ENCODE data around the gene ADAMTSL2. TPM values are rescaled to one million over a fixed set of nuclear protein-coding genes. Genes with fewer than 3 reads are reported as not detected.
A peak's percentile ranks its signal among the peaks of the same experiment; 100 is the strongest.

ADAMTSL2 gene
- polyA plus RNA-seq, 1 donor (not counting 4 experiments of a cell fraction or from before 2014, with no cell fraction given) = not detected

GRCh38 chr9:133571896-133572595, 37.5 kb downstream of the ADAMTSL2 start:
- H3K36me3 ChIP-seq (ENCODE audit: control insufficient read depth in 2 of 2, extremely low read depth in 1 of 2, insufficient read depth in 2 of 2, low read length in 2 of 2) = no peaks in the 10 kb centered on the region
- H3K27me3 ChIP-seq (ENCODE audit: control insufficient read depth, extremely low read depth, insufficient read depth, low read length) = peaks cover 13% of the 10 kb centered on the region
- no peak overlapping the region for H3K27ac ChIP-seq (ENCODE audit: control insufficient read depth, insufficient read depth, low read length)
- DNase-seq (ENCODE audit: low read depth, low spot score) (no peak), FAIRE-seq (no peak)
- H3K9ac ChIP-seq (ENCODE audit: control insufficient read depth, extremely low read depth, insufficient read depth, low read length) = no peak overlapping the region
- dilution Hi-C loops (cut with MboI; ENCODE audit: extremely low pct_ligation_motif_present, low sequenced_read_pairs) = no loop called here
- no peak for TF ChIP-seq CTCF (optimal IDR thresholded peaks at IDR 0.05 in 1 of 3, IDR thresholded peaks at IDR 0.05 in 1 of 3, conservative IDR thresholded peaks at IDR 0.05 in 1 of 3; ENCODE audit: extremely low read depth in 1 of 3, insufficient read depth in 2 of 3, low read length in 3 of 3)
- TF ChIP-seq EZH2 (IDR thresholded peaks at IDR 0.05; ENCODE audit: low read length) = no peak
- H3K79me2 ChIP-seq (ENCODE audit: control insufficient read depth, insufficient read depth, low read length) = no peaks in the 10 kb centered on the region
- H4K20me1 ChIP-seq (ENCODE audit: control insufficient read depth, extremely low read depth, insufficient read depth, low read length) = no peaks in the 10 kb centered on the region
- no peak overlapping the region for H3K4me3 ChIP-seq (ENCODE audit: control insufficient read depth in 2 of 3, extremely low read depth in 1 of 3, insufficient read depth in 2 of 3, low read depth in 1 of 3, low read length in 3 of 3)
- H3K9me3 ChIP-seq (ENCODE audit: control insufficient read depth, low read depth, low read length) = no peaks in the 10 kb centered on the region
- H3K4me1 ChIP-seq (ENCODE audit: control insufficient read depth, extremely low read depth, insufficient read depth, low read length) = no peaks in the 10 kb centered on the region
- no peak overlapping the region for H2AFZ ChIP-seq (ENCODE audit: control insufficient read depth, low read length)
- H3K4me2 ChIP-seq (ENCODE audit: control insufficient read depth, extremely low read depth, insufficient read depth, low read depth, low read length) = no peak overlapping the region
- no peaks in the 10 kb centered on the region for H3K9me1 ChIP-seq (ENCODE audit: control insufficient read depth, extremely low read depth, insufficient read depth, low read length)

- FAIRE-seq = no peak
- no peaks in the 10 kb centered on the region for H4K20me1 ChIP-seq (ENCODE audit: control insufficient read depth, extremely low read depth, insufficient read depth, low read length)
- no peak for DNase-seq (ENCODE audit: low read depth, low spot score)
- H3K9me1 ChIP-seq (ENCODE audit: control insufficient read depth, extremely low read depth, insufficient read depth, low read length) = no peaks in the 10 kb centered on the region
- no peak overlapping the region for H3K4me3 ChIP-seq (ENCODE audit: control insufficient read depth in 2 of 3, extremely low read depth in 1 of 3, insufficient read depth in 2 of 3, low read depth in 1 of 3, low read length in 3 of 3)
- no peaks in the 10 kb centered on the region for H3K79me2 ChIP-seq (ENCODE audit: control insufficient read depth, insufficient read depth, low read length)
- no peaks in the 10 kb centered on the region for H3K4me1 ChIP-seq (ENCODE audit: control insufficient read depth, extremely low read depth, insufficient read depth, low read length)
- dilution Hi-C loops (cut with MboI; ENCODE audit: extremely low pct_ligation_motif_present, low sequenced_read_pairs) = no loop called here
- H3K36me3 ChIP-seq (ENCODE audit: control insufficient read depth in 2 of 2, extremely low read depth in 1 of 2, insufficient read depth in 2 of 2, low read length in 2 of 2) = no peaks in the 10 kb centered on the region
- no peaks in the 10 kb centered on the region for H3K9me3 ChIP-seq (ENCODE audit: control insufficient read depth, low read depth, low read length)
- no peak for TF ChIP-seq CTCF (optimal IDR thresholded peaks at IDR 0.05 in 1 of 3, IDR thresholded peaks at IDR 0.05 in 1 of 3, conservative IDR thresholded peaks at IDR 0.05 in 1 of 3; ENCODE audit: extremely low read depth in 1 of 3, insufficient read depth in 2 of 3, low read length in 3 of 3)
- peak; percentile 36 for TF ChIP-seq EZH2 (IDR thresholded peaks at IDR 0.05; ENCODE audit: low read length)
- no peak overlapping the region for H2AFZ ChIP-seq (ENCODE audit: control insufficient read depth, low read length)
- no peak overlapping the region for H3K9ac ChIP-seq (ENCODE audit: control insufficient read depth, extremely low read depth, insufficient read depth, low read length)
- no peak overlapping the region for H3K4me2 ChIP-seq (ENCODE audit: control insufficient read depth, extremely low read depth, insufficient read depth, low read depth, low read length)
- H3K27me3 ChIP-seq (ENCODE audit: control insufficient read depth, extremely low read depth, insufficient read depth, low read length) = peaks cover 19% of the 10 kb centered on the region
- H3K27ac ChIP-seq (ENCODE audit: control insufficient read depth, insufficient read depth, low read length) = no peak overlapping the region
Measured at GRCh38 chr9:133572821-133573361, 38.4 kb downstream of the ADAMTSL2 start.
